GM12801 (cell line): ENCODE data around the gene ASTN1.

Experiments
- TF ChIP-seq, protein P1 (sequence below): IDR thresholded peaks from one replicate; pipeline ENCODE4 v1.5.1; 2011; ENCODE audit warnings: control low read depth; ENCODE audit not compliant: insufficient read length; ENCODE audit errors: extremely low read depth

ASTN1 gene

DNA sequence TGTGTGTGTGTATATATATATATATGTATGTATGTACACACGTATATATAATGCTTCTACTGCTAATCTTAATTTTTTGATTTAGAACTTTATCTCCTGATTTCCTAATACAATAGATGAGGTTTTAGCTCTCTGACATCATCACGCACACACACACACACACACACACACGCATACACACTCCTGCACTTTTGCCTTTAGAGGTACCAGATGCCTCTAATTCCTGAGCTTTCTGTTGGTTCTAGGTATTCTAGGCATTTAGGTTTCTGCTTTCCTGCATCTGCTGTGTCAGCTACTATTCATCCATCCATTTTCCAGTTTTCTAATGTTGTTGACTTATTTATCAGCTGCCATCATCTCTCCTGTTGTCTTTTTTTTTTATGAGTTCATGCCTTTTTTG, 348.3 kb downstream of the ASTN1 start:
- TF ChIP-seq, protein P1, sequence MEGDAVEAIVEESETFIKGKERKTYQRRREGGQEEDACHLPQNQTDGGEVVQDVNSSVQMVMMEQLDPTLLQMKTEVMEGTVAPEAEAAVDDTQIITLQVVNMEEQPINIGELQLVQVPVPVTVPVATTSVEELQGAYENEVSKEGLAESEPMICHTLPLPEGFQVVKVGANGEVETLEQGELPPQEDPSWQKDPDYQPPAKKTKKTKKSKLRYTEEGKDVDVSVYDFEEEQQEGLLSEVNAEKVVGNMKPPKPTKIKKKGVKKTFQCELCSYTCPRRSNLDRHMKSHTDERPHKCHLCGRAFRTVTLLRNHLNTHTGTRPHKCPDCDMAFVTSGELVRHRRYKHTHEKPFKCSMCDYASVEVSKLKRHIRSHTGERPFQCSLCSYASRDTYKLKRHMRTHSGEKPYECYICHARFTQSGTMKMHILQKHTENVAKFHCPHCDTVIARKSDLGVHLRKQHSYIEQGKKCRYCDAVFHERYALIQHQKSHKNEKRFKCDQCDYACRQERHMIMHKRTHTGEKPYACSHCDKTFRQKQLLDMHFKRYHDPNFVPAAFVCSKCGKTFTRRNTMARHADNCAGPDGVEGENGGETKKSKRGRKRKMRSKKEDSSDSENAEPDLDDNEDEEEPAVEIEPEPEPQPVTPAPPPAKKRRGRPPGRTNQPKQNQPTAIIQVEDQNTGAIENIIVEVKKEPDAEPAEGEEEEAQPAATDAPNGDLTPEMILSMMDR: no peak

DNA sequence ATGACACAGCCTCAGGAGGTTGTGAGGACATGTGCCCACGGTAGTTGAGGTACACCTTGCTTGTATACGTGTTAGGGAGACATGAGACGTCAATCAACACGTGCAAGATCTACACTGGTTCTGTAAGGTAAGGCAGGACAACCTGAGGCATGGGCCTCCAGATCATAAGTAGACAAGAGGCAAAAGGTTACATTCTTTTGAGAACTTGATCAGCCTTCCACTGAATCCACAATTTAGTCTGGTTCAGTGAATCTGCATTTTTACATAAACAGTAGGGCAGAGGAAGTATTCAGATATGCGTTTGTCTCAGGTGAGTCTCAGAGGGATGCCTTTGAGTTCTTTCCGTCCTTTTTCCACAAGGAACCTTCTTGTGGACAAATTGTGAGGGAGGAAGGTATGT, 348.9 kb downstream of the ASTN1 start:
- TF ChIP-seq, protein P1: no peak

DNA sequence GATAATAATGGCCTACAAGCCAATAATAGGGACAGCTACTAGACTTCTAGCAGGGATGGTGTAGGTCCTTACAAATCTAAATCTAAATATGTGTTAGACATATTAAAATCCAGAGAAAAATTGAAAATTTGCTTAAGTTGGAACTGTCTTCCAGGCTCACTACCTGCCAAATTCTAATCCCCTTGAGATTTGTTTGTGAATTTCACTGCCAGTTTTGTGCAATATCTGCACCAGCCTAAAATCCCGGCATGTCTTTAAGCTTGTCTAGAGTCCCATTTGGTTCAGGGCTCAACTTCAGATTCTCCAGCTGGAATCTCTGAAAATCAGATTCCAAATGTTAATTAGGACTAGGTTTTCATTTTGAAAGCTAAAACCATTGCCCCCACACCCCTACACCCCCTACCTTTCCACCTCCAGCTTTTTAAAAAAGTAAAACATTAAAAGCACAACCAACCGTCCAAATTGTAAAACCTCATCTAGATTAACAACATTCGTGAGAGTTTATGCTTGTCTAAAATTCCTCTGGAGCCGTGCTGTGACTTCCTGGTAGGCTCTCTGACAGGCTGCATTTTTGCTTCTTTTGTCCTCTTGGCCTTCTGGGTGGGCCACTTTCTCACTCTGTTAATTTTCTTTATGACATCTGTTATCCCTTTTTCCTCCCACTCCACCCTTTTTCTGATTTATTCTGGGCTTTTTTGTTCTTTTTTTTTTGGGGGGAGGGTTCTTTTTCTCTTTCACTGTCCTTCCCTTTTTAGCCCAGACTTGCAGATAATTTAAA, 352.8 kb downstream of the ASTN1 start:
- TF ChIP-seq, protein P1: no peak

DNA sequence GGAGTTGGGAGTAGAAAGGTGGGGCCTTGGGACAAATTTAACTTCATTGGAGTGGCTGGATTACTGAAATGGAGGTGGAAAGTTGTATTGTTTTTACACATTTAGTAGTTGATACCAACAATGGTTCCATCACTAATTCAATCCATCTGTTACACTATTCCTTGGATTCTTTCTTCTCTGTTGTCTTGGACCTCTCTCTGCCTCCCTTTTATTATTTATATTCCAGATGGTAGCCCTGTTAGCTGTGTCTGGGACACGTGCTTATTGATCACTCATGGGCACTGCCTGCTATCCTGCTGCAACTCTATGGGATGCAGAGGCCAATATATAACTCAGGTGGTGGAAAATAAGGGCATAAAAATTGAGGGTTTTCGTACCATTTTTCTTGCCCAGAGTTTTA, 355.2 kb downstream of the ASTN1 start:
- TF ChIP-seq, protein P1: no peak
